Heart left ventricle (tissue), 16 donors: Measurements from ENCODE around the gene PTS. TPM values are rescaled to one million over a fixed set of nuclear protein-coding genes. Genes with fewer than 3 reads are reported as not detected.

Source experiments
- ATAC-seq, 4 donors: fragments of 200-7000 bp; cut with Tn5 transposase; one replicate each; pipeline ENCODE4 v1.9.1; 2020 to 2022; ENCODE audit warnings: moderate library complexity in 4 of 4, mild to moderate bottlenecking in 3 of 4, moderate number of reproducible peaks in 1 of 4
- DNase-seq, 5 donors: peaks; one replicate each; pipeline ENCODE4 v3.0.0-alpha.2; 2020
- H3K27ac ChIP-seq, 12 donors: fragments of 200-600 bp; sonication (generic) in 4 of 12; one replicate each; pipeline versions ENCODE4 v1.5.0 to v1.8.0; 2016 to 2022; ENCODE audit warnings: mild to moderate bottlenecking in 2 of 12
- H3K27me3 ChIP-seq, 9 donors: fragments of 200-600 bp; sonication (generic) in 2 of 9; one replicate each; pipeline versions ENCODE4 v1.5.1 to v1.8.0; 2016 to 2022; ENCODE audit warnings: mild to moderate bottlenecking in 3 of 9
- H3K36me3 ChIP-seq, 9 donors: fragments of 200-600 bp; sonication (generic) in 2 of 9; one replicate each; pipeline versions ENCODE4 v1.5.0 to v1.8.0; 2018 to 2022; ENCODE audit warnings: mild to moderate bottlenecking in 2 of 9
- H3K4me1 ChIP-seq, 12 donors: fragments of 200-600 bp; sonication (generic) in 4 of 12; one replicate each; pipeline versions ENCODE4 v1.5.0 to v1.8.0; 2016 to 2022; ENCODE audit warnings: mild to moderate bottlenecking in 3 of 12
- H3K4me3 ChIP-seq, 12 donors: fragments of 200-600 bp; sonication (generic) in 4 of 12; one replicate each; pipeline versions ENCODE4 v1.5.0 to v1.8.0; 2017 to 2022; ENCODE audit warnings: mild to moderate bottlenecking in 9 of 12, moderate library complexity in 4 of 12
- H3K9me3 ChIP-seq, 12 donors: fragments of 200-600 bp; sonication (generic) in 4 of 12; one replicate each; pipeline versions ENCODE4 v1.5.0 to v1.8.0; 2016 to 2022; ENCODE audit warnings: mild to moderate bottlenecking in 1 of 12
- CTCF ChIP-seq, 12 donors: fragments of 200-600 bp; sonication (generic) in 4 of 12; IDR thresholded peaks; one replicate each; pipeline versions ENCODE4 v1.5.0 to v1.8.0; 2018 to 2022; ENCODE audit warnings: antibody characterized with exemption in 12 of 12, mild to moderate bottlenecking in 5 of 12
- POLR2A ChIP-seq, 2 donors: fragments of 450-650 bp; IDR thresholded peaks; one replicate each; pipeline ENCODE4 v1.6.1; 2017; ENCODE audit warnings: antibody characterized with exemption in 2 of 2, mild to moderate bottlenecking in 2 of 2, moderate library complexity in 2 of 2
- WGBS, 4 donors: extraction: QIAGEN DNeasy Blood & Tissue Kit in 2 of 4; methylation state at CpG; one replicate each; pipeline versions ENCODE4 v1.1.5 to v1.1.7; 2013 to 2018; 5-methylcytosine and 5-hydroxymethylcytosine counted together
- intact Hi-C, 10 donors: fragments of 100-400 bp; cut with DNase I; formaldehyde crosslinking; loops; one replicate each; pipeline versions ENCODE4 v1.11.1 to v1.14.2; 2022
- polyA plus RNA-seq, 2 donors: library from polyadenylated mRNA; stranded (reverse); fragments of 200-250 nt; gene quantifications; one replicate each; pipeline ENCODE4 v1.2.3, GENCODE V29; 2013
- total RNA-seq, 9 donors: library from RNA; depleted of rRNA in 2 of 9; stranded (reverse); fragments of >200 nt in 2 of 9; fragmentation: NEBNext Ultra II Directional in 3 of 9; extraction: Animal tissue kit (Norgen Biotek cat#: 25700) in 3 of 9; gene quantifications; one replicate each; pipeline versions ENCODE4 v1.1.0 to v1.2.4, GENCODE V29; 2016 to 2023
- donor health status: ischemic (EF 13 %, LVEDD 7.1; RV severe dilation, severe dysfunction).
- donor health status: healthy with polysubstance abuse.
- donor health status: DM: no; HTN: yes; CAD: no.
- donor health status: DM: no; HTN: no; CAD: no.
- donor health status: ischemic (EF 25% LVEDD 6.9; RV normal size, moderate dysfunction).
- donor health status: ischemic (EF 25% LVEDD 5.7; RV mildly dilated, moderate dysfunction).
- donor health status: healthy.
- donor health status: DM: yes; HTN: yes; CAD: no.
- donor health status: ischemic (EF 35%, LVEDD 5.7; RV mildly dilated, moderate dysfunction).
- donor health status: nonischemic (EF 11% LVEDD 7.7; RV severe dilation, severe dysfunction).
- donor health status: DM: yes; HTN: yes; CAD: no.
- donor health status: PGD.
- donor health status: ischemic (EF 29% LVEDD 5.4; RV normal size, mild dysfunction).
- donor health status: nonischemic (EF 23%, LVEDD 6.1; RV moderate dilation, normal function).

PTS gene
- total and polyA plus RNA-seq, 11 donors: 21.6 to 77.7 (median 30.7) TPM

GRCh38 chr11:112274007-112274783 is 48.0 kb downstream of the PTS start:
- intact Hi-C loops: loop anchor here in 2 of 10 donors (2.0 to 10.0 kb wide), 2 partner anchors 45 to 159 kb away; no protein-coding TSS in a partner anchor
- Histone ChIP-seq H3K36me3 (no peaks in the 10 kb centered on the region), H3K4me3 (no peak overlapping the region), H3K27ac (no peak overlapping the region), H3K4me1 (no peaks in the 10 kb centered on the region), H3K9me3 (no peaks in the 10 kb centered on the region), H3K27me3 (no peaks in the 10 kb centered on the region)
- ATAC-seq (no peak), DNase-seq (no peak)
- WGBS, 4 donors: 93 to 97% (median 94%) methylated on average over 7 of the region's 7 CpGs
- TF ChIP-seq CTCF (IDR thresholded peaks at IDR 0.05): no peak
- TF ChIP-seq POLR2A (IDR thresholded peaks at IDR 0.05): no peak

- Histone ChIP-seq H3K4me3 (no peak overlapping the region), H3K4me1 (peaks cover 0 to 8% (median 0%) of the 10 kb centered on the region in 12 donors), H3K27me3 (no peaks in the 10 kb centered on the region), H3K27ac (no peak overlapping the region), H3K36me3 (no peaks in the 10 kb centered on the region), H3K9me3 (no peaks in the 10 kb centered on the region)
- no peak for TF ChIP-seq POLR2A (IDR thresholded peaks at IDR 0.05)
- no peak for TF ChIP-seq CTCF (IDR thresholded peaks at IDR 0.05)
- 38 to 74% (median 54%) methylated on average over 1 of the region's 1 CpG for WGBS, 4 donors
- intact Hi-C loops: loop anchor here in 2 of 10 donors (5.0 to 10.0 kb wide), 2 partner anchors 162 to 165 kb away; no protein-coding TSS in a partner anchor
- ATAC-seq (no peak), DNase-seq (no peak)
Observed at GRCh38 chr11:112277029-112277428, 50.8 kb downstream of the PTS start.

DNA sequence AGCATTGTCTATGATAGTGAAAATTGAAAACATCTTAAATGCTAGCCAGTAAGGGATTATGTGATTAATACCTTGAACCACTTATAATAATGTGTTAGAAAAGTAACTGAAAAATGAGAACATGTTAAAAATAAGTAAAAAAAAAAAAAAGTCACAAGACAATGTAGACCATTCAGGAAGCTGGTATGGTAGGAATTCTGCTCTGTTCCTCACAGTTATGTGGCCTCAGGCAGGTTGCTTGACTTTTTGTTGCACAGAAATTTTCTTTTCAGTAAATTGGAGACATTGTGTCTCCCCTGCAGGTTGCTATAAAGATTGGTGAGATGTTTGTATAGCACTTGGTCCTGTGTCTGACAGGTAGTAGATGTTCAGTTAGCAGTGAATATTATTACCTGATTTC is 51.7 kb downstream of the PTS start:
- no peak for ATAC-seq
- H3K27ac ChIP-seq: no peak overlapping the region

More for the DNA sequence above, 51.7 kb downstream of the PTS start:
- no peaks in the 10 kb centered on the region for H3K27me3 ChIP-seq
- no peaks in the 10 kb centered on the region for H3K9me3 ChIP-seq
- H3K36me3 ChIP-seq: no peaks in the 10 kb centered on the region
- no peak overlapping the region for H3K4me3 ChIP-seq
- intact Hi-C loops: loop anchor here in 3 of 10 donors (2.0 to 10.0 kb wide), 3 partner anchors 57 to 166 kb away; no protein-coding TSS in a partner anchor
- no peak for TF ChIP-seq POLR2A (IDR thresholded peaks at IDR 0.05)
- no peak for TF ChIP-seq CTCF (IDR thresholded peaks at IDR 0.05)
- no peak for DNase-seq
- H3K4me1 ChIP-seq: peaks cover 0 to 8% (median 0%) of the 10 kb centered on the region in 12 donors
